ENCODE data around the gene IRF4.

GRCh38 chr6:353642-354614, 37.6 kb upstream of the IRF4 start:
- TF ChIP-seq EZH2 (IDR thresholded peaks at IDR 0.05; ENCODE audit: low read depth, unreplicated experiment) (no peak), CTCF (conservative IDR thresholded peaks at IDR 0.05; ENCODE audit: low read depth in 2 of 2) (no peak), REST (IDR thresholded peaks at IDR 0.05; ENCODE audit: unreplicated experiment) (no peak), CREB1 (CRISPR knock-in tag; IDR thresholded peaks at IDR 0.05; ENCODE audit: low read depth) (no peak), POLR2AphosphoS5 (IDR thresholded peaks at IDR 0.05; ENCODE audit: low read depth) (no peak)

Data from GM23338 (cell line).